CD4-positive, alpha-beta T cell treated with Interleukin-4 for 4 hours (primary cell): ENCODE data around the gene CRYGN.

ENCODE experiments used
- DNase-seq: peaks from one replicate; pipeline ENCODE4 v3.0.0-alpha.2; 2020

Gene CRYGN

GRCh38 chr7:151405056-151405455, 34.9 kb downstream of the CRYGN start:
- DNase-seq = no peak

GRCh38 chr7:151404216-151405011, 35.5 kb downstream of the CRYGN start:
- peak; percentile 23 for DNase-seq

GRCh38 chr7:151403764-151404163, 36.2 kb downstream of the CRYGN start:
- DNase-seq = no peak

GRCh38 chr7:151402029-151402835, 37.7 kb downstream of the CRYGN start:
- no peak for DNase-seq

- DNase-seq = no peak
Measured at GRCh38 chr7:151400626-151401315, 39.2 kb downstream of the CRYGN start.

- no peak for DNase-seq
Measured at GRCh38 chr7:151399906-151400305, 40.0 kb downstream of the CRYGN start.

GRCh38 chr7:151399305-151399601, 40.7 kb downstream of the CRYGN start:
- no peak for DNase-seq

- DNase-seq = no peak
Measured at GRCh38 chr7:151398446-151399304, 41.3 kb downstream of the CRYGN start.

GRCh38 chr7:151397026-151397425, 42.9 kb downstream of the CRYGN start:
- no peak for DNase-seq

GRCh38 chr7:151396328-151396970, 43.5 kb downstream of the CRYGN start:
- DNase-seq = no peak

- no peak for DNase-seq
Measured at GRCh38 chr7:151395036-151395367, 44.9 kb downstream of the CRYGN start.

- DNase-seq = no peak
Measured at GRCh38 chr7:151394076-151395035, 45.6 kb downstream of the CRYGN start.

- no peak for DNase-seq
Measured at GRCh38 chr7:151393031-151393977, 46.6 kb downstream of the CRYGN start.

GRCh38 chr7:151392426-151392825, 47.5 kb downstream of the CRYGN start:
- no peak for DNase-seq

- no peak for DNase-seq
Measured at GRCh38 chr7:151392002-151392401, 47.9 kb downstream of the CRYGN start.

- no peak for DNase-seq
Measured at GRCh38 chr7:151391358-151391730, 48.6 kb downstream of the CRYGN start.

GRCh38 chr7:151390598-151391357, 49.2 kb downstream of the CRYGN start:
- DNase-seq = no peak

- no peak for DNase-seq
Measured at GRCh38 chr7:151389768-151390597, 50.0 kb downstream of the CRYGN start.
